Measurements from ENCODE around the gene TRAF5.
"Not testable (repeated sequence)": the region's sequence is repeated elsewhere in the genome, so short reads cannot be mapped to it uniquely, and the experiment has no call there.

DNA sequence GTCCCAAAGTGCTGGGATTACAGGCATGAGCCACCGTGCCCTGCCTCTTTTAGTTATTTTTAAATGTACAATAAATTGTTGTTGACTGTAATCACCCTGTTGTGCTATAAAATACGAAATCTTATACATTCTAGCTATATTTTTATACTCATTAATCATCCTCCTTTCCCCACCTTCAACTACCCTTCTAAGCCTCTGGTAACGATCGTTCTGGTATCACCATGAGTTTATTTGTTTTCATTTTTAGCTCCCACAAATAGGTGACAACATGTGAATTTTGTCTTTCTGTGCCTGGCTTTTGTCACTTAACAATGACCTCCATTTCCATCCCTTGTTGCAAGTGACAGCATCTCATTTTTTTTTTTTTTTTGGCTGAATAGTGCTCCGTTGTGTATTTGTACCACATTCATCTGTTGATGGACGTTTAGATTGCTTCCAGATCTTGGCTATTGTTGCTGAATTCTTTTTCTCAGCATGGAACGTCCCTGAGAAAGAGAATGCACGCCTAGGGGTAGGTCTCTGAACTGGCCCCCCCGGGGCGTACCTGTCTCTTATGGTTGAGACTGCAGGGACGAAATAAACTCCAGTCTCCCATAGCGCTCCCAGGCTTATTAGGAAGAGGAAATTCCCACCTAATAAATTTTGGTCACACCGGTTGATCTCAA is 71.8 kb downstream of the TRAF5 start:
- TF ChIP-seq, protein P1, sequence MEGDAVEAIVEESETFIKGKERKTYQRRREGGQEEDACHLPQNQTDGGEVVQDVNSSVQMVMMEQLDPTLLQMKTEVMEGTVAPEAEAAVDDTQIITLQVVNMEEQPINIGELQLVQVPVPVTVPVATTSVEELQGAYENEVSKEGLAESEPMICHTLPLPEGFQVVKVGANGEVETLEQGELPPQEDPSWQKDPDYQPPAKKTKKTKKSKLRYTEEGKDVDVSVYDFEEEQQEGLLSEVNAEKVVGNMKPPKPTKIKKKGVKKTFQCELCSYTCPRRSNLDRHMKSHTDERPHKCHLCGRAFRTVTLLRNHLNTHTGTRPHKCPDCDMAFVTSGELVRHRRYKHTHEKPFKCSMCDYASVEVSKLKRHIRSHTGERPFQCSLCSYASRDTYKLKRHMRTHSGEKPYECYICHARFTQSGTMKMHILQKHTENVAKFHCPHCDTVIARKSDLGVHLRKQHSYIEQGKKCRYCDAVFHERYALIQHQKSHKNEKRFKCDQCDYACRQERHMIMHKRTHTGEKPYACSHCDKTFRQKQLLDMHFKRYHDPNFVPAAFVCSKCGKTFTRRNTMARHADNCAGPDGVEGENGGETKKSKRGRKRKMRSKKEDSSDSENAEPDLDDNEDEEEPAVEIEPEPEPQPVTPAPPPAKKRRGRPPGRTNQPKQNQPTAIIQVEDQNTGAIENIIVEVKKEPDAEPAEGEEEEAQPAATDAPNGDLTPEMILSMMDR (IDR thresholded peaks at IDR 0.05): not testable (repeated sequence)
- TF ChIP-seq POLR2A (IDR thresholded peaks at IDR 0.05): not testable (repeated sequence)
